Measurements from ENCODE around the gene PTGIR. TPM values are rescaled to one million over a fixed set of nuclear protein-coding genes. Genes with fewer than 3 reads are reported as not detected.
"Not testable (repeated sequence)": the region's sequence is repeated elsewhere in the genome, so short reads cannot be mapped to it uniquely, and the experiment has no call there.

PTGIR gene
- total RNA-seq, 1 donor from 2014 or later, result 12.6 TPM

GRCh38 chr19:46630586-46631205 lies 5.8 kb upstream of the PTGIR start:
- no peak for DNase-seq
- no peaks in the 10 kb centered on the region for H3K9me3 ChIP-seq
- no peak overlapping the region for H3K27ac ChIP-seq
- intact Hi-C loops (cut with DNase I), result no loop called here
- peaks cover 21% of the 10 kb centered on the region for H3K27me3 ChIP-seq
- no peak for TF ChIP-seq CTCF (IDR thresholded peaks at IDR 0.05)
- H3K4me1 ChIP-seq, result peaks cover 34% of the 10 kb centered on the region
- H3K36me3 ChIP-seq, result no peaks in the 10 kb centered on the region
- no peak overlapping the region for H3K4me3 ChIP-seq
- ATAC-seq, result no peak

DNA sequence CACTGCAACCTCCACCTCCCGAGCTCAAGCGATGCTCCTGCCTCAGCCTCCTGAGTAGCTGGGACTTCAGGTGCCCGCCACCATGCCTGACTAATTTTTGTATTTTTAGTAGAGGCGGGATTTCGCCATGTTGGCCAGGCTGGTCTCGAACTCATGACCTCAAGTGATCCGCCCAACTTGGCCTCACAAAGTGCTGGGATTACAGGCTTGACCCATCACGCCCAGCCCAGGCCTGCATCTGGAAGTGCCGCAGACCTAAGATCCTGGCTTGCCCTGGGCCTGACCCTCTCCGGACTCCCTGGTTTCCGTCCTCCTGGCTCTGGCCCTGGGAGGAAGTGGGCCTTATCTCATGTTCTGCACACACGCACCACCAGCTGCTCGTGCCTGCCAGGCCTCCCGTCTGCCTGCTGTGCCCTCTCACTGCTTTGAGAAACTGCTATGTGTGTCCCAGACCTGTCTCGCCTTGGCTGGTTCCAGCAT lies 4.7 kb upstream of the PTGIR start:
- H3K27ac ChIP-seq, result no peak overlapping the region
- ATAC-seq, result peak; percentile 8
- H3K4me1 ChIP-seq, result peaks cover 40% of the 10 kb centered on the region
- DNase-seq, result no peak
- intact Hi-C loops (cut with DNase I), result no loop called here
- no peak overlapping the region for H3K4me3 ChIP-seq
- H3K27me3 ChIP-seq, result peaks cover 16% of the 10 kb centered on the region
- no peak for TF ChIP-seq CTCF (IDR thresholded peaks at IDR 0.05)
- H3K9me3 ChIP-seq, result no peaks in the 10 kb centered on the region
- no peaks in the 10 kb centered on the region for H3K36me3 ChIP-seq

DNA sequence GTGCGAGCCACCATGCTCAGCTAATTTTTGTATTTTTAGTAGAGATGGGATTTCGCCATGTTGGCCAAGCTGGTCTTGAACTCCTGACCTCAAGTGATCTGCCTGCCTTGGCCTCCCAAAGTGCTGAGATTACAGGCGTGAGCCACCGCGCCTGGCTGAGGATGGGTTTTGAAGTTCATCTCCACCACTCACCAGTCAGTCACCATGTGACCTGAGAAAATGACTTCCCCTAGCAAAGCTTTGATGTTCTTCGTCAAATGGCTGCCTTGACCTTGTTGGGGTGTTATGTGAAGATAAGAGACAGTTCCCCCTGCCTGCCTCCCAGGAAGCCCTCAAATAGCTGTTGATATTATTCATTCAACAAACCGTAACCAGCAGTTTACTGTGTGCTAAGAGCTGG lies 4.1 kb upstream of the PTGIR start:
- H3K4me1 ChIP-seq, result peaks cover 40% of the 10 kb centered on the region
- H3K27ac ChIP-seq; intact Hi-C loops (cut with DNase I): not testable (repeated sequence)

DNA sequence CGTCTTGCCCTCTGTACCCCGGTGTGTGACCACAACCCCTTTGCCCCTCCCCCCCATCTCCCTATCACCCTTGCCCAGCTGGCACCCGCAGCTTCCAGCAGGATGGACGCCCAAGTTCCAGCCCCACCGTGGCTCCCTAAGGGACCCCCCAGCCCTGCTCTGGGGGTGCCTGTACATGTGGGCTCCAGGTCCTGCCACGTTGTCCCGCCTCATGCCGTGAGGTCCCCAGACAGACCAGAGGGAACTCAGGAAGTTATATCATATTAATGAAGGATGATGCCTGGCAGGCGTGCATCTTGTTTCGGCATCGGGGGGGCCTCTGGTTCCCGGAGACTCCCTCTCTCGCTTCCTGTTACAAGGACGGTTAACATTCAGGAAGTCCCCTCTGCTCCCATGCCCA lies 1.6 kb upstream of the PTGIR start:
- no peak overlapping the region for H3K4me3 ChIP-seq
- H3K36me3 ChIP-seq, result no peaks in the 10 kb centered on the region
- TF ChIP-seq CTCF (IDR thresholded peaks at IDR 0.05), result no peak
- DNase-seq (no peak), ATAC-seq (no peak)
- peaks cover 2% of the 10 kb centered on the region for H3K27me3 ChIP-seq
- H3K9me3 ChIP-seq, result no peaks in the 10 kb centered on the region
- H3K27ac ChIP-seq, result peak overlapping the region; percentile 76
- intact Hi-C loops (cut with DNase I), result no loop called here
- peaks cover 32% of the 10 kb centered on the region for H3K4me1 ChIP-seq

More for the DNA sequence above, 4.1 kb upstream of the PTGIR start:
- H3K9me3 ChIP-seq, H3K4me3 ChIP-seq, DNase-seq, H3K36me3 ChIP-seq, ATAC-seq: not testable (repeated sequence)
- H3K27me3 ChIP-seq, result peaks cover 15% of the 10 kb centered on the region

- peak overlapping the region; percentile 76 for H3K27ac ChIP-seq
- ATAC-seq (no peak), DNase-seq (no peak)
- no peaks in the 10 kb centered on the region for H3K36me3 ChIP-seq
- intact Hi-C loops (cut with DNase I), result no loop called here
- H3K27me3 ChIP-seq, result no peaks in the 10 kb centered on the region
- no peak for TF ChIP-seq CTCF (IDR thresholded peaks at IDR 0.05)
- peaks cover 33% of the 10 kb centered on the region for H3K4me1 ChIP-seq
- H3K9me3 ChIP-seq, result no peaks in the 10 kb centered on the region
- H3K4me3 ChIP-seq, result no peak overlapping the region
These were observed 842 bp upstream of the PTGIR start for GRCh38 chr19:46625731-46626130.

- Histone ChIP-seq H3K4me1 (peaks cover 38% of the 10 kb centered on the region), H3K9me3 (no peaks in the 10 kb centered on the region), H3K36me3 (no peaks in the 10 kb centered on the region), H3K4me3 (peak overlapping the region; percentile 43), H3K27me3 (no peaks in the 10 kb centered on the region), H3K27ac (peak overlapping the region; percentile 76)
- no peak for ATAC-seq
- no peak for TF ChIP-seq CTCF (IDR thresholded peaks at IDR 0.05)
- no peak for DNase-seq
- intact Hi-C loops (cut with DNase I), result no loop called here
These were observed 880 bp downstream of the PTGIR start for GRCh38 chr19:46623915-46624502.
